Ascending aorta (tissue), 2 donors: Measurements from ENCODE around the gene NOX5. TPM values are rescaled to one million over a fixed set of nuclear protein-coding genes. Genes with fewer than 3 reads are reported as not detected.

Experiments used
- DNase-seq, 2 donors: peaks; one replicate each; pipeline ENCODE4 v3.0.0-alpha.2; 2019; ENCODE audit warnings: low spot score in 2 of 2
- H3K27ac ChIP-seq, 2 donors: fragments of 200-600 bp; sonication (generic); one replicate each; pipeline ENCODE4 v1.5.1; 2016 to 2017; ENCODE audit warnings: mild to moderate bottlenecking in 1 of 2
- H3K27me3 ChIP-seq: fragments of 200-600 bp; sonication (generic); one replicate; pipeline ENCODE4 v1.5.1; 2017
- H3K36me3 ChIP-seq, 2 donors: fragments of 200-600 bp; sonication (generic); one replicate each; pipeline ENCODE4 v1.5.1; 2016
- H3K4me1 ChIP-seq, 2 donors: fragments of 200-600 bp; sonication (generic); one replicate each; pipeline ENCODE4 v1.5.1; 2016 to 2017; ENCODE audit warnings: mild to moderate bottlenecking in 1 of 2
- H3K4me3 ChIP-seq, 2 donors: fragments of 200-600 bp; sonication (generic); one replicate each; pipeline ENCODE4 v1.5.1; 2016 to 2017; ENCODE audit warnings: mild to moderate bottlenecking in 1 of 2
- H3K9me3 ChIP-seq, 2 donors: fragments of 200-600 bp; sonication (generic); one replicate each; pipeline ENCODE4 v1.5.1; 2016
- intact Hi-C: fragments of 100-400 bp; cut with DNase I; formaldehyde crosslinking; loops from one replicate; pipeline ENCODE4 v1.15.1; 2023
- total RNA-seq: library from RNA; depleted of rRNA; stranded (reverse); fragments of >200 nt; gene quantifications from one replicate; pipeline ENCODE4 v1.1.0, GENCODE V29; 2016
- TF ChIP-seq, protein P1 (sequence below), 3 experiments: fragments of 200-600 bp in 2 of 3; fragments of 450-650 bp in 1 of 3; sonication (generic) in 2 of 3; IDR thresholded peaks; one replicate each; pipeline ENCODE4 v1.5.1; 2016 to 2019; ENCODE audit warnings: antibody characterized with exemption in 3 of 3, mild to moderate bottlenecking in 1 of 3, moderate library complexity in 1 of 3

Gene NOX5
- total RNA-seq, 1 donor from 2014 or later, result 0.53 TPM

DNA sequence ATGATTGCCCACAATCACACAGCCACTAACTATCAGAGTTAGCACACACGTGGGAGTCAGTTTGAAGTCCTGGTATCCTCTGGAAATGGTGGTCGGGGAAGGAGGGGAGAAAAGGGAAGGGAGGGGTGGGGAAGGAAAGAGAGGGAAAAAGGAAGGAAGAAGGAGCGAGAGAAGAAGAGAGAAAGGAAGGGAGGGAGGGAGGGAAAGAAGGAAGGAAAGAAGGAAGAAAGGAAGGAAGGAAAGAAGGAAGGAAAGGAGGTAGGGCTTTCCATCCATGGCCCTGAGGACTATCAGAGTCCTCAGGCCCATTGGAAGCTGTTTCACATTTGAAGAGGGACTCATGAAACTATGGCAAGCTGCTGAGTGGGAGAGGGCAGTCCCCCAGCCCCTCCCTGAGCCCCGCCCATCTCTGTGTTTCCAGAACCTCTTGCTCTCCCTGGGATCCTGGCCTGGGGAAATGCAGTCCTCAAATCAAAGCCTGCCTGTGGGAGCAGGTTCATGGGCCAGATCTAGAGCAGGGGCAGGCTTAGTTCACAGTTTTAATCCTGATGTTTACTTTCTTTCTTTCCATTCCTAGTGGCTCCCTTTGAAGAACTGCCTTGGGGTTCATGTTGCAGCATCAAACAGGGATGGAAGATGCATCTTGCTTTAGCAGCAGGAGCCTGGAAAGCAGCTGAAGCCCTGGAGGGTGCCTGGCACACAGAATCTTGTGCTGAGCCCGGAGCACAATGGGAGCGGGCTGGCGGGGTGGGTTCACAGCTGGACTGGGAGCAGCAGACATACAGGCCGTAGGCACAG is 79.8 kb downstream of the NOX5 start:
- TF ChIP-seq, protein P1, sequence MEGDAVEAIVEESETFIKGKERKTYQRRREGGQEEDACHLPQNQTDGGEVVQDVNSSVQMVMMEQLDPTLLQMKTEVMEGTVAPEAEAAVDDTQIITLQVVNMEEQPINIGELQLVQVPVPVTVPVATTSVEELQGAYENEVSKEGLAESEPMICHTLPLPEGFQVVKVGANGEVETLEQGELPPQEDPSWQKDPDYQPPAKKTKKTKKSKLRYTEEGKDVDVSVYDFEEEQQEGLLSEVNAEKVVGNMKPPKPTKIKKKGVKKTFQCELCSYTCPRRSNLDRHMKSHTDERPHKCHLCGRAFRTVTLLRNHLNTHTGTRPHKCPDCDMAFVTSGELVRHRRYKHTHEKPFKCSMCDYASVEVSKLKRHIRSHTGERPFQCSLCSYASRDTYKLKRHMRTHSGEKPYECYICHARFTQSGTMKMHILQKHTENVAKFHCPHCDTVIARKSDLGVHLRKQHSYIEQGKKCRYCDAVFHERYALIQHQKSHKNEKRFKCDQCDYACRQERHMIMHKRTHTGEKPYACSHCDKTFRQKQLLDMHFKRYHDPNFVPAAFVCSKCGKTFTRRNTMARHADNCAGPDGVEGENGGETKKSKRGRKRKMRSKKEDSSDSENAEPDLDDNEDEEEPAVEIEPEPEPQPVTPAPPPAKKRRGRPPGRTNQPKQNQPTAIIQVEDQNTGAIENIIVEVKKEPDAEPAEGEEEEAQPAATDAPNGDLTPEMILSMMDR (IDR thresholded peaks at IDR 0.05), result no peak
- no peak for DNase-seq
- Histone ChIP-seq H3K9me3 (no peaks in the 10 kb centered on the region), H3K27me3 (no peaks in the 10 kb centered on the region), H3K4me1 (no peaks in the 10 kb centered on the region), H3K27ac (no peak overlapping the region), H3K36me3 (no peaks in the 10 kb centered on the region), H3K4me3 (no peak overlapping the region)
- intact Hi-C loops, result no loop called here

DNA sequence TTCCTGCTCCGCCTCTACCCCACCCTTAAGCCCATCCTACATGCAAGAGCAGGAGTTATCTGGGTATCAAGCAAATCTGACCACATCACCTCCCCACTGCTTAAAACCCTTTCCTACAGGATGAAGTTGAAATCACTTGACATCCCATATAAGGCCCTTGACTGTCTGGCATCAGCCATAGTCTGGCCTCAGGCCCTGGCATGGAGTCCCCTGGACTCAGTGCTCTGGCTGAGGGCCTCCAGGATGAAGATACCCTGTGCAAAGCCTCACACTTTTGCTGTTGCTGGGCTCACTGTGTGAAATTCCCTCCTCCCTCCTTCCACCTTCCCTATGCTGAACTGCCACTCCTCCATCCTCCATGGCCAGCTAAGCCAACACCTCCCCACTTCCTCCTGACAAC is 80.8 kb downstream of the NOX5 start:
- DNase-seq, result no peak
- intact Hi-C loops, result no loop called here
- TF ChIP-seq, protein P1 (IDR thresholded peaks at IDR 0.05), result no peak
- H3K27me3 ChIP-seq, result no peaks in the 10 kb centered on the region
- H3K36me3 ChIP-seq, result no peaks in the 10 kb centered on the region
- H3K9me3 ChIP-seq, result no peaks in the 10 kb centered on the region
- H3K4me3 ChIP-seq, result no peak overlapping the region
- H3K27ac ChIP-seq, result no peak overlapping the region
- H3K4me1 ChIP-seq, result no peaks in the 10 kb centered on the region

DNA sequence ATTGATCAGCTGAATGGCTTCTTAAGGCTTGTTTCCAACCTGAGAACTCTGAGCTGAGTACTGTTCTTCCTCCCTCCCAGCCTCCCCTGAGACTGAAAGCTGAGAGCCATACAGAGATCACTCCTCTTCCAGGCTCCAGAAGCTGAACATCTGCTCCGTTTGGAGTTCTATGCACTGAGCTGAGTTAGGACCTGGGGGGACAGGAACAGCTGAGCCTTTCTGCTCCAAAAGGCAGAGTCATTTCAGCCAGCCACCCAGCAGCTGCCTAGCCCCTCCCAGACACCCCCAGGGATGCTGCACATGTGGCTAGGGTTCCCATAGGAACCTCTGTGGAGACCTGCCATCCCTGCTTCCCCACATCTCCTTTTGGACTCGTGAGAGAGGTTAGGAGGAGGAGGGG is 81.7 kb downstream of the NOX5 start:
- Histone ChIP-seq H3K27me3 (no peaks in the 10 kb centered on the region), H3K27ac (no peak overlapping the region), H3K9me3 (no peaks in the 10 kb centered on the region), H3K4me1 (no peaks in the 10 kb centered on the region), H3K4me3 (no peak overlapping the region), H3K36me3 (no peaks in the 10 kb centered on the region)
- TF ChIP-seq, protein P1 (IDR thresholded peaks at IDR 0.05), result no peak
- intact Hi-C loops, result no loop called here
- no peak for DNase-seq

DNA sequence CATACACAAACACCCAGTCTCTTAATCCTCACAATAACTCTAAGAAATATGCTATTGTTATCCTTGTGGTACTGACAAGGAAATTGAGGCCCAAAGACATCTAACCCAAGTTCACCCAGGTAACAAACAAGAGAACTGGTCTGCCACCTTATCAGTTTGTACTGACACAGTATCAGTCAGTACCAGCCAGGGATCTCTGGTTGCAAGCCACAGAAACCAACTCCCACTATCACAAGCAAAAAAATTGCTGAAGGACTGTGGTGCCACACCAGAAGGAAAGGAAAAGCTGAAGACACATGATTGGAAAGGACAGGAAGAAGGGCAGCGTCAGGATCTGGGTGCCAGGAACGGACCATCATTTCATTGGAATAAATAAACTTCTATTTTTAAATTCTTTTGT is 82.1 kb downstream of the NOX5 start:
- H3K27ac ChIP-seq, result no peak overlapping the region
- H3K9me3 ChIP-seq, result no peaks in the 10 kb centered on the region
- DNase-seq, result no peak
- no peaks in the 10 kb centered on the region for H3K36me3 ChIP-seq
- intact Hi-C loops, result no loop called here
- TF ChIP-seq, protein P1 (IDR thresholded peaks at IDR 0.05), result no peak
- no peaks in the 10 kb centered on the region for H3K4me1 ChIP-seq
- no peak overlapping the region for H3K4me3 ChIP-seq
- no peaks in the 10 kb centered on the region for H3K27me3 ChIP-seq

DNA sequence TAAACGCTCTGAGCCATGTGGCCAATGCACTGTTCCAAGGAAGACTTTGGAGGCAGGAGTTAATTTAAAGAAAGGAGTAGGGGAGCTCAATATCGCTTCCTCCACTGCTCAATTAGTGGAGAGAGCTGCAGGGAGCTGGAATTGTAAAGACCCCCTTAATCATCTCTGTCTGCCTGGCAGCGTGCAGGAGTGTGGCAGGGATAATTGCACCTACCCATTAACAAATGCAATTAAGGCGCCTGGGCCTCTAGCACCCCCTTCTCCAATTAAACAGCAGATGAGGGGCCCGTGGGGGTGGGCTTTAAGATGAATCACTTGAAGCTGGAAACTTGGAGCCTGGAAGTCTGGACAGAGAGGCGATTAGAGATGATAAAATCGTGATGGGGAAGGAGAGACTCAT is 84.3 kb downstream of the NOX5 start:
- Histone ChIP-seq H3K4me3 (no peak overlapping the region), H3K4me1 (no peaks in the 10 kb centered on the region), H3K27me3 (no peaks in the 10 kb centered on the region), H3K27ac (no peak overlapping the region), H3K36me3 (no peaks in the 10 kb centered on the region), H3K9me3 (no peaks in the 10 kb centered on the region)
- intact Hi-C loops, result no loop called here
- TF ChIP-seq, protein P1 (IDR thresholded peaks at IDR 0.05), result no peak
- no peak for DNase-seq
